Ureter (tissue), 1 donor: ENCODE results near the gene AGTR1. TPM values are rescaled to one million over a fixed set of nuclear protein-coding genes. Genes with fewer than 3 reads are reported as not detected.

Experiments used
- DNase-seq: peaks from one replicate; pipeline ENCODE4 v3.0.0-alpha.2; 2020; ENCODE audit warnings: low spot score
- total RNA-seq: library from RNA; stranded (reverse); gene quantifications from one replicate; pipeline ENCODE4 v1.2.4, GENCODE V29; 2023
- donor health status: DM: yes; HTN: yes; CAD: no.

The AGTR1 gene
- total RNA-seq = 4.6 TPM

GRCh38 chr3:148697306-148698189 lies at the start of gene AGTR1:
AGTR1 (plus strand) TSS chr3:148697903; CDS start chr3:148741036, 43,133 bp downstream.
- peak; percentile 49 for DNase-seq

GRCh38 chr3:148648685-148649352 lies 48.9 kb upstream of the AGTR1 start:
- DNase-seq = no peak

GRCh38 chr3:148651549-148651948 lies 46.2 kb upstream of the AGTR1 start:
- DNase-seq = no peak

- DNase-seq = no peak
Measured at GRCh38 chr3:148654433-148654832, 43.3 kb upstream of the AGTR1 start.

- DNase-seq = no peak
Measured at GRCh38 chr3:148657470-148657869, 40.2 kb upstream of the AGTR1 start.

GRCh38 chr3:148659512-148659911 lies 38.2 kb upstream of the AGTR1 start:
- DNase-seq = no peak

GRCh38 chr3:148680289-148680688 lies 17.4 kb upstream of the AGTR1 start:
- DNase-seq = no peak

GRCh38 chr3:148681080-148681479 lies 16.6 kb upstream of the AGTR1 start:
- no peak for DNase-seq

GRCh38 chr3:148682997-148683396 lies 14.7 kb upstream of the AGTR1 start:
- DNase-seq = no peak

- no peak for DNase-seq
Measured at GRCh38 chr3:148694116-148694515, 3.6 kb upstream of the AGTR1 start.

GRCh38 chr3:148698190-148698810 lies 597 bp downstream of the AGTR1 start:
- DNase-seq = no peak

- no peak for DNase-seq
Measured at GRCh38 chr3:148705314-148705713, 7.6 kb downstream of the AGTR1 start.

- no peak for DNase-seq
Measured at GRCh38 chr3:148707601-148708380, 10.1 kb downstream of the AGTR1 start.

- no peak for DNase-seq
Measured at GRCh38 chr3:148708409-148708808, 10.7 kb downstream of the AGTR1 start.

GRCh38 chr3:148709560-148710253 lies 12.0 kb downstream of the AGTR1 start:
- DNase-seq = no peak

- no peak for DNase-seq
Measured at GRCh38 chr3:148710665-148711064, 13.0 kb downstream of the AGTR1 start.

- DNase-seq = no peak
Measured at GRCh38 chr3:148711981-148712666, 14.4 kb downstream of the AGTR1 start.

GRCh38 chr3:148714521-148714920 lies 16.8 kb downstream of the AGTR1 start:
- DNase-seq = no peak

GRCh38 chr3:148716657-148717056 lies 19.0 kb downstream of the AGTR1 start:
- no peak for DNase-seq

GRCh38 chr3:148717885-148718561 lies 20.3 kb downstream of the AGTR1 start:
- DNase-seq = no peak
